Effector CD4-positive, alpha-beta T cell (primary cell): Measurements from ENCODE around the gene DMWD.

Source experiments
- DNase-seq: peaks from one replicate; pipeline ENCODE4 v3.0.0-alpha.2; 2020
- total RNA-seq: gene quantifications from one replicate; lab custom pipeline; 2026; lab: John Stamatoyannopoulos, UW

The DMWD gene, protein sequence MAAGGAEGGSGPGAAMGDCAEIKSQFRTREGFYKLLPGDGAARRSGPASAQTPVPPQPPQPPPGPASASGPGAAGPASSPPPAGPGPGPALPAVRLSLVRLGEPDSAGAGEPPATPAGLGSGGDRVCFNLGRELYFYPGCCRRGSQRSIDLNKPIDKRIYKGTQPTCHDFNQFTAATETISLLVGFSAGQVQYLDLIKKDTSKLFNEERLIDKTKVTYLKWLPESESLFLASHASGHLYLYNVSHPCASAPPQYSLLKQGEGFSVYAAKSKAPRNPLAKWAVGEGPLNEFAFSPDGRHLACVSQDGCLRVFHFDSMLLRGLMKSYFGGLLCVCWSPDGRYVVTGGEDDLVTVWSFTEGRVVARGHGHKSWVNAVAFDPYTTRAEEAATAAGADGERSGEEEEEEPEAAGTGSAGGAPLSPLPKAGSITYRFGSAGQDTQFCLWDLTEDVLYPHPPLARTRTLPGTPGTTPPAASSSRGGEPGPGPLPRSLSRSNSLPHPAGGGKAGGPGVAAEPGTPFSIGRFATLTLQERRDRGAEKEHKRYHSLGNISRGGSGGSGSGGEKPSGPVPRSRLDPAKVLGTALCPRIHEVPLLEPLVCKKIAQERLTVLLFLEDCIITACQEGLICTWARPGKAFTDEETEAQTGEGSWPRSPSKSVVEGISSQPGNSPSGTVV
- total RNA-seq = 28.1 reads per million, percentile 55 among the genes with 10 or more reads in this experiment

DNA sequence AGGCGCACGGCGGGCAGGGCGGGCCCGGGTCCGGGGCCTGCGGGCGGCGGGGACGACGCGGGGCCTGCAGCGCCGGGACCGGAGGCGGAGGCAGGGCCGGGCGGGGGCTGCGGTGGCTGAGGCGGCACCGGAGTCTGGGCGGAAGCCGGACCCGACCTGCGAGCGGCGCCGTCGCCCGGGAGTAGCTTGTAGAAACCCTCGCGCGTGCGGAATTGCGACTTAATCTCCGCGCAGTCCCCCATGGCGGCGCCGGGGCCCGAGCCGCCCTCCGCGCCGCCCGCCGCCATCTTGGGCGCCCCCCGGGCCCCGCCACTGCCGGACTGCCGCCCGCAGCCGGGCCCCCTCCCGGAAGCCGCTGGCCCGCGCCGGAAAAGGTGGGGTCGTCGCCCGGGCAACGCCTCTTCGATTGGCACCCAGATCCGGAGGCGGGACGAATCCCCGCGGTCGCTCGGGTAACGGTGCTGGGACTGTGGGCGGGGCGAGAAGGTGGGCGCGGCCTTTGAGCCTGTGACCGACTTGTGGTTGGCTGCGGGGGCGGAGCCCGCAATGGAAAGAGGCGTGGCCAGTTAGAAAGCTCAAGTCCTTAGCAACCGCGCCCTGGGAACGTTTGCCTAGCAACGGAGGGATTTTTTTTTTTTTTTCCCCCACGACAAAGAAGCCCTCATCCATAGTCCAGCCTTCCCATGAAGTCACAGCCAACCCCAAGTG, at the start of gene DMWD:
TSS of gene DMWD (minus strand) at position 376 of the 708 bp plus-strand sequence. CDS start at position 287, 89 bp downstream.
- peak; percentile 99 for DNase-seq

DNA sequence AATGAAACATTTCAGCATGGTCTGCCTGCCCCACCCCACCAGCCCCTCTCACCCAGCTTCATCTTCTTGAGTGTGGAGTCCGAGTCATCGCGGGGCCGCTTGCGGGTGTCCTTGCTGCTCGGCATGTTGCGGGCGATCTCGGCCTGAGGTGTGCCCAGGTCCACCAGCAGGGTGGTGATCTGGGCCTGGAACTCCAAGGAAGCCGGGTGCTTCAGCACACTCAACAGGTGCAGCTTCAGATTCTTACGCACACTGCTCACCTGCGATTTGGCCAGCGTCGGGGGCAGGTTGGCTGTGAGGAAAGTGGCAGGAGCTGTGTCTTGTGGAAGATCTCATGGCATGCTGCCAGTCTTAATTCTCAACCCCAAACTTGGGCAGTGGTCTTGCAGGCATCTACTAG, 49.6 kb upstream of the DMWD start:
- DNase-seq = no peak

DNA sequence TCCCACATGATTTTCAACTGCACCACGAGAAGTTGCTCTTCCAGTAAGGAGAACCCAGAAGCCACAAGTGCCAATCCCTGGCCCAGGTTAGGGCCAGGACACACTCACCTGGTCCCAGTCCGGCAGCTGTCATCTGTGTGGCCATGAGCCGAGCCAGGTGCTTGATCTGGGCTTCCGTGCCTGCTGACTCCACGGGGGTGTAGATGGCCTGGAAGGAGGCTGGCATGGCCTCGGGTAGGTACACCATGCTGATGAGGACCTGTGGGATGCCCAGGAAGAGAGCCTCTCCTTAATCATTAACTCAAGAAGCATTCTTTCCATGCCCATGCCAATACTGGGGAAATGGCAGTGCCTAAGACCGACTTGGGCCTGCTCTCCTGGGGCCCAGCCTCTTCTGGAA, 42.3 kb upstream of the DMWD start:
- no peak for DNase-seq

DNA sequence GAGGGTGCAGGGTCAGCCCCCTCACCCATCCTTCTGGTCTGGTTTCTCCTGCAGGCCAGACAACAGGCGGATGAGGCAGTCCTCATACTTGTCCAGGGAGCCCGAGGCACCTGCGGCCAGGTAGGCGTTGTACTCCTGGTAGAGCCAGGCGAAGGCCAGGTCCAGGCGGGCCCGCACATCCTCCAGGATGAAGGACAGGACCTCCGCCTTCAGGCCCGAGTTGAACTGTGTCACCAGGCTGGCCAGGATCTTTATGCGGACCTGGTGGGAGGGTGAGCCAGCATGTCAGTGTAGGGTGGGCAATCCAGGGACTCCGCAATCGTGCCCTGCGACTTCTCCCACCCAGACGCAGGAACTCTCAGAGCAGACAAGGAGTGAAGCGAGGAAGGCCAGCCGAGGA, 36.3 kb upstream of the DMWD start:
- no peak for DNase-seq

DNA sequence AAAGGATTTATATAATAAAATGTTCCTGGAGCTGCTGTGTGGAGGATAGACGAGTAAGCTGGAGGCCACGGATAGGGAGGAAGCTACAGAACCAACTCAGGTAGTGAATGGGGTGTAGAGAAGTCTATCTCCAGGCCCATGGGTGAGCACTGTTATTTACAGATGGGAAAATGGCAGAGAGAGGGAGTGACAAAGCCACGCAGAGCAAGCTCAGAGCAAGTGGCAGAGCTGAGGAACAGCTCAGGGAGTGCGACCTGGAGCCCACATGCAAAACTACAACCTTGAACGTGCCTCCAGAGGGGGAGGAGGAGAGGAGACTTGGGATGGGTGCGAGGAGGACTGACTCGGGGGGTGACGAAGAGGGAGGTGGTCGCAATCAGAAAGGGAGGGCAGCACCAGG, 35.9 kb upstream of the DMWD start:
- DNase-seq = no peak

DNA sequence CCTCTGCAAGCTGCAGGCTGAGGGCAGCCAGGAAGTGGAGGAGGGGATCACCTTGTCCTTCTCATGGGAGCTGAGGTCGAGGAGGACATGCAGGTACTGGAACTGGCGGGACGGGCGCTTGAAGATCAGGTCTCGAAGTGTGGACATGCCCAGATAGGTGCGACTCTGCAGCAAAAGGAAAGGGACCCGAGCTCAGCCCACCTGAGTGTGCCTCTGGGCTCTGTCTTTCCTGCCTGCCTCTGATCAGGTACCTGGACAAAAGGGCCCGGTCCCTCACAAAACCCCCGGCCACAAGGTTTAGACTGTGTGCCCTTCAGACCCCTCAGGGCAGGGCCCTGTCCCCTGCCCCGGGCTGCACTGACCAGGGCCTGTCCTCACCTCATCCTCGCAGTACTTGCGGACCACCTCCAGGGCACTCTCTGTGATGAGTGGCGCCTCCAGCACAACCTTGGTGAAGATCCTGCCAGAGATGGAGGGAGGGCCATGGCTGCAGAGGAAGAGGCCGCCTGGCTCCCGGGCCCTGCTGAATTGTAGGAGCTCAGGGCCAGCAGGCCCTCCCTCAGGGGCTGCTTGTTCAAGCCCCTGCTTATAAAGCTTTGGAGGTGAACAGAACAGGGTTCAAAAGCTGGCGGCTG, 34.9 kb upstream of the DMWD start:
- no peak for DNase-seq

DNA sequence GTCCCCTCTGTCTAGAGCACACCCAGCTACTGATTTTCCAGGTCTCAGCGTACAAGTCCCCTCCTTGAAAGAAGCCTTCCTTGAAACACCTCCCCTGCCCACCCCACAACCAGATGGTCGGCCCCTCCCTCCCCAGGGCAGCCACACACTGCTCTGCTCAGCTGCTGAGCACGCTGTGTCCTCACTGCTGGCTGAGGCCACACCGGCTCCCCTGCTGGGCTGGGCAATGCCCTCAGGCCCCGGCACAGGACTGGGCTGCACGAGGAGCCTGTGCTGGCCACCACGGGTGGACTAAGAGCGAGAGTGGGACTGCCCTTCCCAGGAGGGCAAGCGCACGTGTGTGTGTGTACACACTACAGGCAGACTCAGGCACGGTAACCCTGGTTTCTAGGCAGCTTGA, 34.3 kb upstream of the DMWD start:
- DNase-seq = no peak

DNA sequence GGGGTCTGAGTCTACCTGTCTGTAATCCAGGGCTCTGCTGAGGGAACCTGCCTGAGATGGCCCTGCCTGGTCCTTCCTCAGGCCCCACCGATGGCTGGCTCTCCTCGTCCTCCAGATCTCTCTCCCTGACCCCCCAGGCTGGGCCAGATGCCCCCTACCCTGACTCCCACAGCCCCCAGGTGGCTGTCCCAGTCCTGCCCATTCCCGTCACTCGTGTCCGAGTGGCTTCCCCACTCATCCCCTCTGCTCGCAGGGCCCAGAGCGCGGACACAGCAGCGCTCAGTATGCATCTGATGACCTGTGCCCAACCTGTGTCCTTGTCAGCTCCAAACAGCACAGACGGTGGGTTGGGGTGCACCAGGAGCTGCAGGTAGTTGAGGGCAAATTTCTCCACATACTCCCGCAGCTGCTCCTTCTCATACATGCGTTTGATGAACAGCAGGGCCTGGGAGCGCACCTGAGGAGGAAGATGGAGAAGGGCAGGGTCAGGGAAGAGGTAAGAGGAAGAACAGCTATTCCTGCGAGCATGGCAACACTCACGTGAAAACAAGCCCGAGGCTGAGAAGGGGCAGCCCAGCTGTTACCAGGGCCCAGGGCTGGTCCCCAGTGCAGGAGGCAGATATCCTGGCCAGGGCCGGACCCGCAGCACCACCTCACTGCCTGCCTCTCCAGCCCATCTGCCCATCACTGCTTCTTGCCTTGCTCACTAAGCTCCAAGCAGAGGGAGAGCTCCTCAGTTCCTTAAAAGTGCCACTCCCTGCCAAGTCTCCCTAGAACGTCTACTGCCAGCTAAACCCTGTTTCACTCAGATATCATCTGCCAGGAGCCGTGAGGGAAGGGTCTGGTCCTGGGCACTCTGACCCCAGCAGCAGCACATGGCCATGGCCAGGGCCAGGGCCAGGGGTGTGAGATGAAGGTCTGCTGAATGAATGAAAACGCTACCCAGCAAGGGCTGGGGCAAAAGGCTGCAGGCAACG, 33.6 kb upstream of the DMWD start:
- no peak for DNase-seq

DNA sequence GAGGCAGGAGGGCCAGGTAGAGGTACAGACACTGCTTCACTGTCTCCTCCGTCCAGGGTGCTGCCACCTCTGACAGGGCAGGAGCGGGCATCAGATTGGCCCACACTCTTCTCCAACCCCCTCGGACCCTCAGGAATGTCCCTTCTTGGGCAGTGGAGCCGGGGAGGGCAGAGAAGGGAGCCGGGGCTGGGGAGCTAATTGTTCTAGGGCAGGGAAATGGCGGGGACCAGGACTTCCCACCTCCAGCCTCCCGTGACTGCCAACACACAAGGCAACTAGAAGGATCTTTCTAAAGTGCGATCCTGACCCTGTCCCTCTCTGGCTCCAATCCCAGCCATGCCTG, 32.6 kb upstream of the DMWD start:
- no peak for DNase-seq

DNA sequence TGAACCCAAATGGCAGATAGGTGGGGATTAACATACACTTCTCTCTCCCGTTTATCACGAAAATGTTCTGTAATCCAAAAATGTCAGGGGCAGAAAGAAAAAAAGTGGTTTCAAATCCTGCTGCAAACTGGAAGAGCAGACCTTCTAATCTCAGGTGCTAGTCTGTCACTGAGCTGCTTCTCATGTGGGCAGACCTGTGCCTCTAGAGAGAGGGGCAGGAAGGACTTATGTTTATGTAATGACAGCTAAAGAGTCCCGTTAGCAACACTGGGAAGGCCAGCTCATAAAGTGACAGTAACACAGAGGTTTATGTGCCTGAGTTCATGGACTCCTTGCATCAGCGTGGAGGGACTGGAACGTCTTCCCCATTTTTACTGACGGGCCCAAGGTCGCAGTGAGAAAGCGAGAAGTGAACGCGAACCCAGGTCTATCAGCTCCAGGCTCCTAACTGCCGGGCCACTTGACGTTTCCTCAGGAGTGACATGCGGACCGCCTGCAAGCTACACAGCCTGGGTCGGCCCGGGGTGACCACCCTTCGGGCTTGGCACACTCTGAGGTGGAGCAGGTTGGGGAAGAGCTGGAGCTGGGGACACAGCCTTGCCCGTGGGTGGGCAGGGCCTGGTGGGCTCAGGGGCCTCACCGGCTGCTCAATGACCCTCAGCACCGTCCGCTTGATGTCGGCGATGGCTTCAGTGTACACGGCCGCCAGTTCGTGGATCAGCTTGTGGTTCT, 32.1 kb upstream of the DMWD start:
- DNase-seq = no peak

DNA sequence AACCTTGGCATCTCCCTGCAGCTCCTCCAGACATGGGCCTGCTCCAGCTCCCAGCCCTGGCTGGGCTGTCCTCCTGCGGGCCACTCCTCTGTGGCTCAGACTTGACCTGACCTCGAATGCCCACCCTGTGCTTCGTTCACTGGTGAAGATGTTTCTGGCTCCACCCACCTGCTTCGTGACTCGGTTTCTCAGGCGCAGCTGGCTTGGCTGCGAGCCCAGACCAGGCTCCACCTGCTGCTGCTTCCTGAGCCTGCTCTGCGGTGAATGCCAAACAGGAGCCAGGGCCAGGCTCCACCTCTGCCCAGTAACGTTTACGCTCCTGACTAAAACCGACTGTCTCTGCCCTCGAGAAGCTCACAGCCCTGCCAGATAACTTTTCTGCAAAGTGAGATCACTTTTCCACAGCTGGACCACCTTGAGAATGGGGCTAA, 31.4 kb upstream of the DMWD start:
- DNase-seq = no peak

DNA sequence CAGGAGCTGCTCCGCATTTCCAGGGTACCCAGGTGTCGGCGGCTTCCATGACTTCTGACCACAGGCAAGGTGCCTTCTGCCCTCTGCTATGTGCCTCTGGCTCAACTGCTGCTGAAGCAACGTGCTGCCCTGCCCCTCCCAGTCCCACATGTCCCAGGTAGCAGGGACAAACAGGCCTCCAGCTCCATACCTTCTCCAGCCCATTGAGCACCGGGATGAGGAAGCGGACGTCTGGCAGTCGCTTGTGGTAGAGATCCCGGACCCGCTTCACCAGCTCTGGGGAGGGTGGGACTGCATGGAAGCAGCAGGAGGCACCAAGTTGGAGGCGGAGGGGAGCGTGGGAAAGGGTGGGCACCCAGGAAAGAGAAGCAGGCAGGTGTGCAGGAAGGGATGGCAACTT, 30.5 kb upstream of the DMWD start:
- DNase-seq = no peak

DNA sequence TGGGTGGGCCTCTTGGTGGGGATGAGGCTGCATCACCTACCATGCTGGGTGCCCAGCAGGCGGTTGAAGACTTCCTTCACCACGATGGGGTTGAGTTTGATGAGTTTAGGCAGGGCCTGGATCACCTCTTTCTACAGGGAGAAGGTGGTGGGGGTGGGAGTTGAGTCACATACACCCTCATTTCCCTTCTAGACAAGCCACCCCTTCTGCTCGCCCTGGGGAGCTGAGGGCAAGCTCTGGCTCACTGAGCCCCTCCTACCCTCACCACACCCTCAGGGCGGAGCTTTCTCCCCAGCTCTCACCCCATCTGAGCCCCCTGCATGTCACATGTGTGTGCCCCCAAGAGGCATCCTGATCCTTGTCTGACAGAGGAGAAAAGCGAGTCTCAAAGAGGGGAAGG, 30.1 kb upstream of the DMWD start:
- DNase-seq = no peak

DNA sequence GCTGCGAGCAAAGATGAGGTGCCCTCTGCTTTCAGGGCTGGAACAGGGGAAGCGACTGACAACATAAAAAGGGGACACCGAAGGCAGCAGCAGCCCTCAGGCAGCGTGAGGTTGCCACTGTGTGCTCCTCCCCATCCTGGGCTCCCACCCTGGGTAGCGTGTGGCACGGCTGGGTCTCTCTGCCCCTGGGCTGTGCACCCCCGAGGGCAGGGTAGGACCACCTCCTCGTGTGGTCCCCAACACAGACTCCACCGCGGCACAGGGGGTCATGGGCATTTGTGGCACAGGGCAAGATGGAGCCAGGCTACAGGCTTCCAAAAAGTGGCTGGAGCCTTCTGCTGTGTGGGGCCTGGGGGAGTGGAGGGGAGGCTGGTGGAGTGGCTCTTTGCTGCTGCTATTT, 28.9 kb upstream of the DMWD start:
- no peak for DNase-seq

DNA sequence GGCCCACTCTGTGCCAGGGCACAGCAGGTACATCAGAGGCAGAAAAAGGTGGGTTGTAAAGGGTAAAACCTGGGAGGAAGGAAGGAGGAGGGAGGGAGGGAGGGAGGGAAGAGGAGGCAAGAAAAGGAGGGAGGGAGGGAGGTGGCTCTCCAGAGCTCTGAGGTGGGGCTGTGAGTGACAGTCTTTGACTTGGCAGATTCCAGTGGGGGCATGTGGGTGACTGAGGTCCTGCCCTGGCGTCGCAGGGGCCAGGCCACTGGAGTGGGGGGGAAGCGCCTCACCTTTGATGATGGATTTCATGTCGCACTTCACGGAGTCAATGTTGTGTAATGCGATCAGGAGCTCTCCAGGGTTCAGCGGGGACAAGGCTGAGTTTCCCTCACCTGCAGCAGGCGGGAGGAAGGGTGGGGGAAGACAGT, 28.5 kb upstream of the DMWD start:
- DNase-seq = no peak

DNA sequence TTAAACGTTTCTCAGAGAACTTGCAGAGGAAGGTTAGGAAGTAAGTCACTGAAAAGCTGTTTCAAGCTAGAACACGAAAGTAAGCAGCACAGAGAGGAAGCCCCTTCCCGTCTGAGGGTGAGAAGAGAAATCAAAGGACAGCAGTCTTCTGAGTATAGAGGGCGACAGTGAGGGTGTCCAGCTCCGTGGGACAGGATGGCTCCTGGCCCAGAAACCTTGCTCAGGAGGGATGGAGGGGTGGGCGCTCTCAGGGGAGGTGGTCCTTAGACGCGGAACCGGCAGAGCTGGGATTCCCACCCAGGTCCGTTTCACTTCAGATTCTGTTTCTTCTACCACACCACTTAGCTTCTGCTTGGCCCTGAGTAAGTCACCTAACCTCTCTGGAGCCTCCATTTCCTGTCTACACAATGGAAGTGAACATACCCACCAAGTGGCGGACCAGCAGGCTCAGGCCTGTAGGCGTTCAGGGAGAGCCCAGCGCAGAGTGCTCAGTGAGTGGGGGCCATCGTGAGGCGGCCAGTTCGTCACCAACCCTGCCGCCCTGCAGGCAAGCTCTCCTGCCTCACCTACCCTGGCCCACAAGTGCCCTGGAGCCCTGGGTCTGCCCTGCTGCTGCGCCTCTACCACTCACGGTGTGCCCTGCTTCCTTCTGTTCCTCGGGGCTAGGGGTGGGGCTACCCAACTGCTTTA, 27.9 kb upstream of the DMWD start:
- no peak for DNase-seq

DNA sequence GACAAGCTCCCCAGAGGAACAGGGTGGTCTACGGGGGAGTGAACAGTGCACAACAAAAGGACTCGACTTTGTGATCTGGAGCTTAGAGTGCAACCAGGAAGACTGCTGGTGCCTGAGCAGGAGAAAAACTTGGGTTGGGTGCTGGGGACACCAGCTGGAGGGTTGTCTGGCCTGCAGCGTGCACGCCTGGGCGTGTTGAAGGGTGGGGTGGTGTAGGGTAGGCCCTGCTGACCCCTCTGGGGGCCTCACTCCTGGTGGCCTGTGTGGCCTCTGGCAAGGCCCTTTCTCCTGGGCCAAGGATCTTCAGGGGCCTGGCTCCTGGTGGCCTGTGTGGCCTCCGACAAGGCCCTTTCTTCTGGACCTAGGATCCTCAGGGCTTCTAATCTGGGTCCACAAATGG, 27.1 kb upstream of the DMWD start:
- no peak for DNase-seq

DNA sequence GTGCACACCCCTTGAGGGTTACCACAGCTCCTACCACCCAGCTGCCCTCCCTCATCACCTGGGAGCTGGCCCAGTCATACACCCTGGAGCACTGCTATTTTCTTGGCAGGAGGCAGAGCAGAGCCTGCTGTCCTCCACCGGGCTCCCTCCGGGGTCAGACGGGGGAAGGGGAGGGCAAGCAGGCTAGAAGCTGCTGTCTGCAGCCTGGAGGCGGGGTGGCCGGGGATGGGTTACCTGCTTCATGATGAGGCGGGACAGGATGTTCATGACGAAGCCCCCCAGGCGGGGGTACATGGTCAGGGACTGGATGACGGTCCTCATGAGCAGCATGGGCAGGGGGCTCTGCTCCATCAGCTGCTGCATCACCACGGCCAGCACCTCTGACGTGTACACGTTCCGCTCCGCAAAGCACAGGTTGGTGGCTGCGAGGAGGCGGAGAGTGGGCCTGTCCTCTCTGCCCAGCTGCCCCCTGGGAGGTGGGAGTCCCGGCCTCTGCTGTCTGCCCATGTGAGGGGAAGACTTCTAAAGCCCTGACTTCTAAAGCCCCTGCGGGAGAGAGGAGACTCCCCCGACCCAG, 25.2 kb upstream of the DMWD start:
- DNase-seq = no peak

DNA sequence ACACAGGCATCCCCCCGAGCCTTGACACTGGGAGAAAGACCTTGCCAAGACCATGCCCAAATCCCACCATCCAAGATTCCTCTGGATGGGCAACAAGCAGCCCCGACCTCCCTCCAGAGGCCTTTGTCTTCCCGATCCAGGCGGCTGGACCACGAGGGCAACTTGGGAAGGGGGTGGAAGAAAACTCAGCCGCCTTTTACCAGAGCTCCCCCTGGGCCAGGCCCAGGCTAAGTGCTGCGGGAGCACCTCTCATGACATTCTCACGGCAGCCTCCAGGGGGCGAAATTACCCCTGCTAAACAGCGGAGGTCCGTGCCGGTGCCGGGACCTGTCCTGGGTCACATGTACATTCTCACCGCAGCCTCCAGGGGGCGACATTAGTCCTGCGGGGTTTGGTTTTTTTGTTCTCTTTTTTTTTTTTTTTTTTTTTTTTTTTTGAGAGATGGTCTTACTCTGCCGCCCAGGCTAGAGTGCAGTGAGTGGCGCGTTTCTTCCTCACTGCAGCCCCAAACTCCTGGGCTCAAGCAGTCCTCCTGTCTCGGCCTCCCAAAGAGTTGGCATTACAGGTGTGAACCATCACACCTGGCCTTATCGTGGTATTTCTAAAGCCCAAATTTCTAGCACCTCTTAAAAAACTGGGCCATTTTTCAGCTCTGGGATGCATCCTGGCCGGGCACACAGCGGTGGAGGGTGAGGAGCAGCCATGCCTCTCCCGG, 24.5 kb upstream of the DMWD start:
- peak; percentile 95 for DNase-seq
